PFSK-1 (cell line): ENCODE results near the gene SLC2A8.

Experiments
- POLR2AphosphoS5 ChIP-seq: IDR thresholded peaks from 2 replicates; pipeline ENCODE4 v1.6.1; 2012; ENCODE audit warnings: low read depth, mild to moderate bottlenecking, control low read depth, low read length, moderate library complexity
- TAF1 ChIP-seq: IDR thresholded peaks from 2 replicates; pipeline ENCODE4 v1.6.1; 2012; ENCODE audit warnings: low read length, control low read depth, borderline replicate concordance; ENCODE audit not compliant: insufficient read depth
- TF ChIP-seq, protein P1 (sequence below), 2 experiments: IDR thresholded peaks; 2 replicates each; pipeline versions ENCODE4 v1.6.1 to v1.8.0; 2011 to 2012; ENCODE audit warnings: low read depth in 2 of 2, low read length in 2 of 2, control low read depth in 1 of 2, inconsistent platforms in 1 of 2, mild to moderate bottlenecking in 1 of 2, moderate library complexity in 1 of 2; ENCODE audit not compliant: insufficient read depth in 1 of 2

DNA sequence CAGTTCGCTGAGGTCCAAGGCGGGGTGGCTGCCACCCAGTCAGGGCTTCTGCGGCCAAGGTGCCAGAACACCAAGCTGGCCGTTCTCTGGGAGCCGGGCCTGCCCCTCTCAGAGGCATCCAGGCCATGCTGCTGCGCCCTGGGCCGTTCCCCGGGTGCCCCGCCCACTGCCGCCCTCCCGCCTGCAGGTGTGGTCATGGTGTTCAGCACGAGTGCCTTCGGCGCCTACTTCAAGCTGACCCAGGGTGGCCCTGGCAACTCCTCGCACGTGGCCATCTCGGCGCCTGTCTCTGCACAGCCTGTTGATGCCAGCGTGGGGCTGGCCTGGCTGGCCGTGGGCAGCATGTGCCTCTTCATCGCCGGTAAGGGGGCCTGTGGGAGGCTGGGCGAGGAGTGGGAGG, 7.7 kb downstream of the SLC2A8 start:
- TF ChIP-seq POLR2AphosphoS5 (no peak), TAF1 (no peak)
- TF ChIP-seq, protein P1, sequence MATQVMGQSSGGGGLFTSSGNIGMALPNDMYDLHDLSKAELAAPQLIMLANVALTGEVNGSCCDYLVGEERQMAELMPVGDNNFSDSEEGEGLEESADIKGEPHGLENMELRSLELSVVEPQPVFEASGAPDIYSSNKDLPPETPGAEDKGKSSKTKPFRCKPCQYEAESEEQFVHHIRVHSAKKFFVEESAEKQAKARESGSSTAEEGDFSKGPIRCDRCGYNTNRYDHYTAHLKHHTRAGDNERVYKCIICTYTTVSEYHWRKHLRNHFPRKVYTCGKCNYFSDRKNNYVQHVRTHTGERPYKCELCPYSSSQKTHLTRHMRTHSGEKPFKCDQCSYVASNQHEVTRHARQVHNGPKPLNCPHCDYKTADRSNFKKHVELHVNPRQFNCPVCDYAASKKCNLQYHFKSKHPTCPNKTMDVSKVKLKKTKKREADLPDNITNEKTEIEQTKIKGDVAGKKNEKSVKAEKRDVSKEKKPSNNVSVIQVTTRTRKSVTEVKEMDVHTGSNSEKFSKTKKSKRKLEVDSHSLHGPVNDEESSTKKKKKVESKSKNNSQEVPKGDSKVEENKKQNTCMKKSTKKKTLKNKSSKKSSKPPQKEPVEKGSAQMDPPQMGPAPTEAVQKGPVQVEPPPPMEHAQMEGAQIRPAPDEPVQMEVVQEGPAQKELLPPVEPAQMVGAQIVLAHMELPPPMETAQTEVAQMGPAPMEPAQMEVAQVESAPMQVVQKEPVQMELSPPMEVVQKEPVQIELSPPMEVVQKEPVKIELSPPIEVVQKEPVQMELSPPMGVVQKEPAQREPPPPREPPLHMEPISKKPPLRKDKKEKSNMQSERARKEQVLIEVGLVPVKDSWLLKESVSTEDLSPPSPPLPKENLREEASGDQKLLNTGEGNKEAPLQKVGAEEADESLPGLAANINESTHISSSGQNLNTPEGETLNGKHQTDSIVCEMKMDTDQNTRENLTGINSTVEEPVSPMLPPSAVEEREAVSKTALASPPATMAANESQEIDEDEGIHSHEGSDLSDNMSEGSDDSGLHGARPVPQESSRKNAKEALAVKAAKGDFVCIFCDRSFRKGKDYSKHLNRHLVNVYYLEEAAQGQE (IDR thresholded peaks at IDR 0.05; ENCODE audit: insufficient read depth in 1 of 2, low read depth in 2 of 2, low read length in 2 of 2) = no peak
